ENCODE results near the gene PLPPR2. TPM values are rescaled to one million over a fixed set of nuclear protein-coding genes. Genes with fewer than 3 reads are reported as not detected.
"Not testable (repeated sequence)": the region's sequence is repeated elsewhere in the genome, so short reads cannot be mapped to it uniquely, and the experiment has no call there.

The PLPPR2 gene
- total and polyA plus RNA-seq, 2 of the 4 experiments (the other 2 are of a cell fraction) = 3.9 to 45.2 TPM

DNA sequence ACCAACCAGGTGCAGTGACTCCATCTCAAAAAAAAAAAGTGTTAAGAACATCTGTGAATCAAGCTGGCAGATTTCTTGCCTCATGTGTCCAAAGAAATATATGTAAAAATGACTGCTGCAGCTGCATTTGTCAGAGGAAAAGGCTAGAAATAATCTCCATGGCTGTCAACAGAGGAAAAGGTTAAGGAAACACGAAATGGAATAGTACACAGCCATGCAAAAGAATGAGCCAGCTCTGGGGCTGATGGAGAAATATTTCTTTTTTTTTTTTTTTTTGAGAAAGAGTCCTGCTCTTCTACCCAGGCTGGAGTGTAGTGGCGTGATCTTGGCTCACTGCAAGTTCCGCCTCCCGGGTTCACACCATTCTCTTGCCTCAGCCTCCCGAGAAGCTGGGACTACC, 22.4 kb upstream of the PLPPR2 start:
- DNase-seq (no peak), ATAC-seq (ENCODE audit: low read depth) (no peak)
- H3K14ac ChIP-seq (replicated peaks; ENCODE audit: low read depth, low read length) = no peak overlapping the region
- H3K23ac ChIP-seq (ENCODE audit: low read depth, low read length) = no peak overlapping the region
- no peak overlapping the region for H2BK15ac ChIP-seq (ENCODE audit: low read depth, low read length)
- H3K18ac ChIP-seq (ENCODE audit: low read depth, low read length) = no peak overlapping the region
- no peak overlapping the region for H2BK20ac ChIP-seq (ENCODE audit: low read depth, low read length)
- CTCF ChIA-PET = interaction anchor here (0.8 kb wide), 1 partner anchor 39 kb away, joined by 4 read pairs; no protein-coding TSS in a partner anchor
- H4K20me1 ChIP-seq (ENCODE audit: insufficient read depth, low read length) = no peaks in the 10 kb centered on the region
- no peaks in the 10 kb centered on the region for H3K79me1 ChIP-seq (ENCODE audit: low read depth in 1 of 2, low read length in 2 of 2)
- no peaks in the 10 kb centered on the region for H3K4me1 ChIP-seq (ENCODE audit: control insufficient read depth, insufficient read depth, low read length)
- H3K4ac ChIP-seq (ENCODE audit: low read depth, low read length) = no peak overlapping the region
- no TSS peak for BruUV-seq (replicated peaks)
- H3K9me3 ChIP-seq (ENCODE audit: control insufficient read depth, insufficient read depth, low read length) = no peaks in the 10 kb centered on the region
- H2BK120ac ChIP-seq (ENCODE audit: low read depth, low read length) = no peak overlapping the region
- no peak overlapping the region for H3K27ac ChIP-seq (ENCODE audit: insufficient read depth, low read length)
- no peak overlapping the region for H2AFZ ChIP-seq (replicated peaks; ENCODE audit: low read length, poor library complexity)
- H2BK5ac ChIP-seq (ENCODE audit: low read depth, low read length, poor library complexity, severe bottlenecking) = no peak overlapping the region
- no peak overlapping the region for H3K56ac ChIP-seq (ENCODE audit: extremely low read depth, insufficient read depth, low read length)
- TF ChIP-seq, protein P1, sequence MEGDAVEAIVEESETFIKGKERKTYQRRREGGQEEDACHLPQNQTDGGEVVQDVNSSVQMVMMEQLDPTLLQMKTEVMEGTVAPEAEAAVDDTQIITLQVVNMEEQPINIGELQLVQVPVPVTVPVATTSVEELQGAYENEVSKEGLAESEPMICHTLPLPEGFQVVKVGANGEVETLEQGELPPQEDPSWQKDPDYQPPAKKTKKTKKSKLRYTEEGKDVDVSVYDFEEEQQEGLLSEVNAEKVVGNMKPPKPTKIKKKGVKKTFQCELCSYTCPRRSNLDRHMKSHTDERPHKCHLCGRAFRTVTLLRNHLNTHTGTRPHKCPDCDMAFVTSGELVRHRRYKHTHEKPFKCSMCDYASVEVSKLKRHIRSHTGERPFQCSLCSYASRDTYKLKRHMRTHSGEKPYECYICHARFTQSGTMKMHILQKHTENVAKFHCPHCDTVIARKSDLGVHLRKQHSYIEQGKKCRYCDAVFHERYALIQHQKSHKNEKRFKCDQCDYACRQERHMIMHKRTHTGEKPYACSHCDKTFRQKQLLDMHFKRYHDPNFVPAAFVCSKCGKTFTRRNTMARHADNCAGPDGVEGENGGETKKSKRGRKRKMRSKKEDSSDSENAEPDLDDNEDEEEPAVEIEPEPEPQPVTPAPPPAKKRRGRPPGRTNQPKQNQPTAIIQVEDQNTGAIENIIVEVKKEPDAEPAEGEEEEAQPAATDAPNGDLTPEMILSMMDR (conservative IDR thresholded peaks at IDR 0.05; ENCODE audit: low read depth, low read length) = no peak
- TF ChIP-seq MAZ (IDR thresholded peaks at IDR 0.05; ENCODE audit: borderline replicate concordance, low read depth, low read length) (no peak), RFX5 (IDR thresholded peaks at IDR 0.05; ENCODE audit: low read depth, low read length) (no peak)
- H3K9ac ChIP-seq (ENCODE audit: low read depth, low read length) = no peak overlapping the region
- in situ Hi-C loops (cut with MboI; ENCODE audit: low sequenced_read_pairs) (no loop called here), intact Hi-C loops (cut with micrococcal nuclease) (no loop called here), dilution Hi-C loops (cut with HindIII; ENCODE audit: low sequenced_read_pairs, unreplicated experiment) (no loop called here)
- 0 out of 2 replicates have a peak, but pooled peaks cover 3% of the 10 kb centered on the region for H3K9me1 ChIP-seq (ENCODE audit: insufficient read depth, low read length)
- H4K91ac ChIP-seq (ENCODE audit: insufficient read depth, low read depth, low read length) = no peak overlapping the region
- POLR2A ChIA-PET (ENCODE audit: unreplicated experiment) = no interaction called here
- no peak overlapping the region for H3K4me2 ChIP-seq (ENCODE audit: low read depth, low read length)
- no peaks in the 10 kb centered on the region for H3K27me3 ChIP-seq (ENCODE audit: control insufficient read depth, insufficient read depth, low read length)
- H4K8ac ChIP-seq (ENCODE audit: low read depth in 2 of 2, low read length in 2 of 2) = no peak overlapping the region
- no peak overlapping the region for H2AK9ac ChIP-seq (replicated peaks; ENCODE audit: low read depth, low read length, poor library complexity)
- no CpG with 5 or more reads among the region's 5 CpGs for WGBS, 2 experiments (ENCODE audit: extremely low coverage in 2 of 2, insufficient read length in 1 of 2)
- peaks cover 23% of the 10 kb centered on the region for H3K36me3 ChIP-seq (ENCODE audit: control insufficient read depth, insufficient read depth, low read length)
- no peak overlapping the region for H2AK5ac ChIP-seq (ENCODE audit: low read depth, low read length)
- no peak overlapping the region for H3K4me3 ChIP-seq (ENCODE audit: insufficient read depth, low read depth, low read length)
- no peak overlapping the region for H4K5ac ChIP-seq (ENCODE audit: low read depth, low read length)

DNA sequence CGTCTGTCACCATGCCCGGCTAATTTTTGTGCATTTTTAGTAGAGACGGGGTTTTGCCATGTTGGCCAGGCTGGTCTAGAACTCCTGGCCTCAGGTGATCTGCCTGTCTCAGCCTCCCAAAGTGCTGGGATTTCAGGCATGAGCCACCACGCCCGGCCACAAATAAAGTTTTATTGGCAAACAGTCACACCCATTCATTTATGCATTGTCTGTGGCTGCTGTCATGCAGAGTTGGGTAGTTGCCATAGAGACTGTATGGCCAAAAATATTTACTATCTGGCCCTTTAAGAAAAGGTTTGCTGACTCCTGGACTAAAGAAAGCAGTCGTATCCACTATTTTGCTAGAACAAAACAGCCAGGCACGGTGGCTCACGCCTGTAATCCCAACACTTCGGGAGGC, 21.4 kb upstream of the PLPPR2 start:
- H3K14ac ChIP-seq (replicated peaks; ENCODE audit: low read depth, low read length); H3K9me3 ChIP-seq (ENCODE audit: control insufficient read depth, insufficient read depth, low read length); H3K23ac ChIP-seq (ENCODE audit: low read depth, low read length); H3K18ac ChIP-seq (ENCODE audit: low read depth, low read length); POLR2A ChIA-PET (ENCODE audit: unreplicated experiment); BruUV-seq (replicated peaks); H2AK5ac ChIP-seq (ENCODE audit: low read depth, low read length); H3K4me1 ChIP-seq (ENCODE audit: control insufficient read depth, insufficient read depth, low read length); H4K91ac ChIP-seq (ENCODE audit: insufficient read depth, low read depth, low read length); H2BK20ac ChIP-seq (ENCODE audit: low read depth, low read length); H3K4me3 ChIP-seq (ENCODE audit: insufficient read depth, low read depth, low read length); H2BK15ac ChIP-seq (ENCODE audit: low read depth, low read length); H4K5ac ChIP-seq (ENCODE audit: low read depth, low read length); H2AFZ ChIP-seq (replicated peaks; ENCODE audit: low read length, poor library complexity); H3K4ac ChIP-seq (ENCODE audit: low read depth, low read length); H3K79me1 ChIP-seq (ENCODE audit: low read depth in 1 of 2, low read length in 2 of 2); H2BK5ac ChIP-seq (ENCODE audit: low read depth, low read length, poor library complexity, severe bottlenecking); H3K4me2 ChIP-seq (ENCODE audit: low read depth, low read length); H4K20me1 ChIP-seq (ENCODE audit: insufficient read depth, low read length); DNase-seq; dilution Hi-C loops (cut with HindIII; ENCODE audit: low sequenced_read_pairs, unreplicated experiment); H3K9me1 ChIP-seq (ENCODE audit: insufficient read depth, low read length); H3K27ac ChIP-seq (ENCODE audit: insufficient read depth, low read length); ATAC-seq (ENCODE audit: low read depth); H2BK120ac ChIP-seq (ENCODE audit: low read depth, low read length); H3K56ac ChIP-seq (ENCODE audit: extremely low read depth, insufficient read depth, low read length); H4K8ac ChIP-seq (ENCODE audit: low read depth in 2 of 2, low read length in 2 of 2); H3K9ac ChIP-seq (ENCODE audit: low read depth, low read length); H2AK9ac ChIP-seq (replicated peaks; ENCODE audit: low read depth, low read length, poor library complexity); CTCF ChIA-PET; H3K27me3 ChIP-seq (ENCODE audit: control insufficient read depth, insufficient read depth, low read length); in situ Hi-C loops (cut with MboI; ENCODE audit: low sequenced_read_pairs); intact Hi-C loops (cut with micrococcal nuclease): not testable (repeated sequence)
- 96% methylated on average over 4 of the region's 9 CpGs; no CpG with 5 or more reads in 1 of the 2 experiments for WGBS, 2 experiments (ENCODE audit: extremely low coverage in 2 of 2, insufficient read length in 1 of 2)
- peaks cover 23% of the 10 kb centered on the region for H3K36me3 ChIP-seq (ENCODE audit: control insufficient read depth, insufficient read depth, low read length)
